BE2C (cell line): ENCODE data around the gene ELOVL5.

Experiments used
- DNase-seq: peaks from one replicate; pipeline ENCODE4 v3.0.0-alpha.2; 2020
- H3K27me3 ChIP-seq: fragments of 250-450 bp; sonication (Bioruptor Pico); 2 replicates; pipeline ENCODE4 v1.5.1; 2020; ENCODE audit warnings: mild to moderate bottlenecking
- H3K36me3 ChIP-seq: fragments of 250-450 bp; sonication (Bioruptor Pico); 2 replicates; pipeline ENCODE4 v1.5.1; 2020; ENCODE audit warnings: mild to moderate bottlenecking
- H3K4me1 ChIP-seq: fragments of 250-450 bp; sonication (Bioruptor Pico); 2 replicates; pipeline ENCODE4 v1.5.1; 2020
- H3K4me3 ChIP-seq: 2 replicates; pipeline ENCODE4 v1.5.1; 2011; ENCODE audit warnings: low read depth, low read length
- H3K9me3 ChIP-seq: fragments of 250-450 bp; sonication (Bioruptor Pico); 2 replicates; pipeline ENCODE4 v1.5.1; 2020
- TF ChIP-seq, protein P1 (sequence below): IDR thresholded peaks from 2 replicates; pipeline ENCODE4 v1.5.1; 2012; ENCODE audit warnings: mild to moderate bottlenecking, low read depth, low read length

ELOVL5 gene

DNA sequence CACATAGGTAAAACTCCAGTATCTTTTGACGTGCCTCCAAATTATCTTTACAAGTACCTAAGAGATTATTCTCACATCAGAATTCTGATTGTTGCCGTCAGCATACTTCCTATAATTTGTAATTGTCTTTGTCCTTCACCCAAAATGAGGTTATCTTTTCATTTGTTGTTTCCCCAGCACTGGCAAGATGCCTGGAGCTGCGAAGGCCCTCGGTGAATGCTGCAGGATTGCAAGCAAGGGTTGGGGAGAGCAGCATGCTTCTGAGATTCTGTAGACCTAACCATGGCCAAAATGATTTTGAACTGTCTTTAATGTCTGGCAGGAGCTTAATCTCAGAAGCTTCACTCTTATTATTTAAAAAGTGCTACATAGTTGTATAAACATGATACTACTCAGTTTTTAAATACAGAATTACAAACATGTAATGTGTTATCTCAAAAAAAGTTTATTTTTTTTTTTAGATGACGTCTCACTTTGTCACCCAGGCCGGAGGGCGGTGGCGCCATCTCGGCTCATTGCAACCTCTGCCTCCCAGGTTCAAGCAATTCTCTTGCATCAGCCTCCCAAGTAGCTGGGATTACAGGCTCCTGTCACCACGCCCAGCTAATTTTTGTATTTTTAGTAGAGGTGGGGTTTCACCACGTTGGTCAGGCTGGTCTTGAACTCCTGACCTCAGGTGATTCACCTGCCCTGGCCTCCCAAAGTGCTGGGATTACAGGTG lies 88.7 kb downstream of the ELOVL5 start:
- H3K36me3 ChIP-seq: peaks cover 29% of the 10 kb centered on the region
- H3K27me3 ChIP-seq: no peaks in the 10 kb centered on the region
- no peak overlapping the region for H3K4me3 ChIP-seq
- H3K9me3 ChIP-seq: no peaks in the 10 kb centered on the region
- TF ChIP-seq, protein P1, sequence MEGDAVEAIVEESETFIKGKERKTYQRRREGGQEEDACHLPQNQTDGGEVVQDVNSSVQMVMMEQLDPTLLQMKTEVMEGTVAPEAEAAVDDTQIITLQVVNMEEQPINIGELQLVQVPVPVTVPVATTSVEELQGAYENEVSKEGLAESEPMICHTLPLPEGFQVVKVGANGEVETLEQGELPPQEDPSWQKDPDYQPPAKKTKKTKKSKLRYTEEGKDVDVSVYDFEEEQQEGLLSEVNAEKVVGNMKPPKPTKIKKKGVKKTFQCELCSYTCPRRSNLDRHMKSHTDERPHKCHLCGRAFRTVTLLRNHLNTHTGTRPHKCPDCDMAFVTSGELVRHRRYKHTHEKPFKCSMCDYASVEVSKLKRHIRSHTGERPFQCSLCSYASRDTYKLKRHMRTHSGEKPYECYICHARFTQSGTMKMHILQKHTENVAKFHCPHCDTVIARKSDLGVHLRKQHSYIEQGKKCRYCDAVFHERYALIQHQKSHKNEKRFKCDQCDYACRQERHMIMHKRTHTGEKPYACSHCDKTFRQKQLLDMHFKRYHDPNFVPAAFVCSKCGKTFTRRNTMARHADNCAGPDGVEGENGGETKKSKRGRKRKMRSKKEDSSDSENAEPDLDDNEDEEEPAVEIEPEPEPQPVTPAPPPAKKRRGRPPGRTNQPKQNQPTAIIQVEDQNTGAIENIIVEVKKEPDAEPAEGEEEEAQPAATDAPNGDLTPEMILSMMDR: no peak
- no peak for DNase-seq
- H3K4me1 ChIP-seq: peaks cover 4% of the 10 kb centered on the region; the same call in 1 of the 2 replicates

DNA sequence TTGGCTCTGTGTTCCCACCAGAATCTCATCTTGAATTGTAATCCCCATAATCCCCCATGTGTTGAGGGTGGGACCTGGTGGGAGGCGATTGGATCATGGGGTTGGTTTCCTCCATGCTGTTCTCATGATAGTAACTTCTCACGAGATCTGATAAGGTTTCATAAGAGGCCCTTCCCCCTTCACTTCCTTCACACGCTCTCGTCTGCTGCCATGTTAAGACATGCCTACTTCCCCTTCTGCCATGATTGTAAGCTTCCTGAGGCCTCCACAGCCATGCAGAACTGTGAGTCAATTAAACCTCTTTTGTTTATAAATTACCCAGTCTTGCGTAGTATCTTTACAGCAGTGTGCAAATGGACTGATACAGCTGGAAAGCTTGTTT lies 90.0 kb downstream of the ELOVL5 start:
- H3K27me3 ChIP-seq: no peaks in the 10 kb centered on the region
- TF ChIP-seq, protein P1: no peak
- H3K36me3 ChIP-seq: peaks cover 21% of the 10 kb centered on the region
- no peak overlapping the region for H3K4me3 ChIP-seq
- DNase-seq: no peak
- H3K9me3 ChIP-seq: no peaks in the 10 kb centered on the region
- peaks cover 4% of the 10 kb centered on the region; the same call in 1 of the 2 replicates for H3K4me1 ChIP-seq

DNA sequence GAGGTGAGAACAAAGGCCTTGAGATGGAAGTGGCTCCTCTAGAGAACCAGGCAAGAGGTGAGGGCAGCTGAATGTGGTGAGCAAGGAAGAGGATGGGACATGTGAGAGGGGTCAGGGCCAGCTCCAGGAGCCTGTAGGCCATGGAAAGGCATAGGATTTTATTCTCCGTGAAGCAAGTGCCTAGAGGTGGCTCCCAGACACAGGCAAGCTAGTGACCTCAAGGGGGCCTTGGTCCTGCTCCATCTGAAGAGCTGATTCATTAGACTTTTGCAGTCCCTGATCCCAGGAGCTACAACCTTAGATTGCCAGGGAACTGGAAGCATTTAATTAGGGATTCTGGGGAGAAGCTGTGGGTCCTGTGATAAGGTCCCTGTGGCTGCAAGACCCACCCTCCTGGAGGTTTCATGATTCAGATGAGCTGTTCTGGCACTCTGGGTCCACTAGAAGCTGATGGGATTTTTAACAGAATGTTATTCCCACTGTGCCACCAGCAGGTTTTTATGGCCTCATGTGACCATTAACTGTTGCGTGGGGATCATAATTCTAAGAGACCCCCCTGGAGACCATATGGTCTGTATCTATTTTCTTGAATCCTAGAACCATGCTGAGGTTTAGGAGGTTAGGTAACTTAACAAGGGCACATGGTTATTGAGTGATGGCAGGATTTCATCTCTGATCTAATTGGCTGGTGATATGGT lies 90.5 kb downstream of the ELOVL5 start:
- TF ChIP-seq, protein P1: no peak
- Histone ChIP-seq H3K27me3 (no peaks in the 10 kb centered on the region), H3K9me3 (no peaks in the 10 kb centered on the region), H3K36me3 (peaks cover 21% of the 10 kb centered on the region), H3K4me3 (no peak overlapping the region), H3K4me1 (peaks cover 4% of the 10 kb centered on the region; the same call in 1 of the 2 replicates)
- no peak for DNase-seq

DNA sequence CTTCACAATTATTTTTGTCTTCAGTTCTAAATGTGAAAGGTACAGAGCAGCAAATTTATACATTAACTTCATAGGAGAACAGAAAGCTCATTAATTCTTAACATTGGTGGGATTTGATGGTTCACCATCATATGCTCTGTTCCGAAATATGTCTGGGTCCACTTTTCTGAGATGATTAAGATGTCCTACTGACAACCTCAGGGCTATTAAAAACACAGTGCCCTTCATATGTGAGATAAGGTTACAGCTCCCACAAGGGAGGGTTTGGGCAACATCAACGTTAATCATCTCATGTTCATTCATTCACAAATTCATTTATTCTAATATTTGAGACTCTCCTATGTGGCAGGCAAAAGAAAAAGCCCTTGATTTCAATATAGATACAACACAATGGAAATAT lies 91.2 kb downstream of the ELOVL5 start:
- DNase-seq: no peak

DNA sequence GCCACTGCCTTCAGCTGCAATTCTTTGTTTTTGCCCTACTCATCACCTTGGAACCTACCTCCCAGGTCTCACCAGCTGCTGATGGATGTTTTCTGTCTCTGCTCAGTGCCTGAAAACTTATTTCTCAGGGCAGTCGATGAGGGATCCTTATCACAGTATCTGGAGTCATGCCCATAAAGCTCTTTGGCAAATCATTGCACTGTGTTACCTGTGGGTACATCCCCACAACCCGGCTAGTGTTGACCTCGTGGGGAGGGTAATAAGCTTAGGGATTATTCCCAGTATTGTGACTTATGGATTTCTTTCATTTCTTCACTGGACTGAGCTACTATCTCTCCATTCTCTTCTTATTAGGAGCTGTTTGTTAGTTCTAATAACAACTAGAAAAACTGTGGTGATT lies 91.7 kb downstream of the ELOVL5 start:
- Histone ChIP-seq H3K27me3 (no peaks in the 10 kb centered on the region), H3K4me1 (peaks cover 4% of the 10 kb centered on the region; the same call in 1 of the 2 replicates), H3K9me3 (no peaks in the 10 kb centered on the region), H3K4me3 (no peak overlapping the region), H3K36me3 (peaks cover 14% of the 10 kb centered on the region)
- no peak for DNase-seq
- TF ChIP-seq, protein P1: no peak

More for the DNA sequence above, 91.2 kb downstream of the ELOVL5 start:
- Histone ChIP-seq H3K27me3 (no peaks in the 10 kb centered on the region), H3K36me3 (peaks cover 17% of the 10 kb centered on the region), H3K4me3 (no peak overlapping the region), H3K4me1 (peaks cover 4% of the 10 kb centered on the region; the same call in 1 of the 2 replicates), H3K9me3 (no peaks in the 10 kb centered on the region)
- TF ChIP-seq, protein P1: no peak

DNA sequence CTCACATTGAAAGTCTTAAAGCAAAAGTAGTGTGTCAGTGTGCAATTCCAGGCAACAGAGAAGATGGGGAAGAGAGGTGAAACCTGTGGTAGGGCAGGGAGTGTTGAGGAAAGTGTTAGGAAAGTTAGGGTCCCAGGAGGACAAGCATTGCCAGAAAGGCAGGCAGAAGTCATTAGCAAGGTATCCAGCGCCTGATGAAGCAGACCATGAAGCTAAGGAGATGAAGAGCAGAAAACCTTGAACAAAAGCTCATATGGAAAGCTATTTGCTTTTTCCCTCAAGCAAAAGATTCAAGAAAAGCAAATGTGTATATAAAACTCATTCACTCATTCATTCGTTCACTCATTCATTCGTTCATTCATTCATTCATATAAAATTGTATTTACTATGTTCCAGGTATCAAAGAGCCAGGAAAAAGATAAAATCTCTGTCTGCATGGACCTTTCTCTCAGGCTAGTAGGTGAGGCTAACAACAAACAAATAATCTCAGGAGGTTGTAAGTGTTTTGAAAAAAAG lies 96.5 kb downstream of the ELOVL5 start:
- H3K27me3 ChIP-seq: no peaks in the 10 kb centered on the region
- no peak for DNase-seq
- TF ChIP-seq, protein P1: no peak

More for the DNA sequence above, 96.5 kb downstream of the ELOVL5 start:
- Histone ChIP-seq H3K9me3 (no peaks in the 10 kb centered on the region), H3K4me3 (no peak overlapping the region), H3K4me1 (peaks cover under 1% of the 10 kb centered on the region; the same call in 1 of the 2 replicates), H3K36me3 (no peaks in the 10 kb centered on the region)
